Stimulated activated effector memory CD8-positive, alpha-beta T cell treated with anti-CD3 and anti-CD28 coated beads, Interleukin-12 subunit alpha, Interleukin-12 subunit beta, amount 100 ng/mL, for 72 hours (primary cell): ENCODE measurements around the gene ATF6.
"Not testable (repeated sequence)": the region's sequence is repeated elsewhere in the genome, so short reads cannot be mapped to it uniquely, and the experiment has no call there.

ENCODE experiments used
- ATAC-seq: fragments of 150-1000 bp; cut with Tn5 transposase; 2 replicates; pipeline ENCODE4 v1.10.0; 2021
- DNase-seq, 2 donors: peaks; one replicate each; pipeline ENCODE4 v3.0.0; 2021 to 2022; ENCODE audit warnings: low spot score in 2 of 2
- H3K27ac Mint-ChIP-seq: one replicate; pipeline ENCODE4 v1.8.0; 2022; ENCODE audit warnings: mild to moderate bottlenecking, mixed read lengths
- H3K36me3 Mint-ChIP-seq: one replicate; pipeline ENCODE4 v1.8.0; 2022; ENCODE audit warnings: mild to moderate bottlenecking, mixed read lengths
- H3K4me1 Mint-ChIP-seq: one replicate; pipeline ENCODE4 v1.8.0; 2022; ENCODE audit warnings: mixed read lengths
- H3K4me3 Mint-ChIP-seq: one replicate; pipeline ENCODE4 v1.8.0; 2022; ENCODE audit warnings: mild to moderate bottlenecking, mixed read lengths
- H3K9me3 Mint-ChIP-seq: one replicate; pipeline ENCODE4 v1.8.0; 2022; ENCODE audit warnings: mixed read lengths

Gene ATF6

GRCh38 chr1:161749509-161750407, 16.4 kb upstream of the ATF6 start, which contains the start of gene DUSP12:
Gene DUSP12 (plus strand): TSS chr1:161749786. CDS start chr1:161749802, 16 bp downstream.
- peaks cover 5% of the 10 kb centered on the region for H3K9me3 Mint-ChIP-seq
- peak; percentile 97 for ATAC-seq
- DNase-seq = peak; percentile 73 to 92
- H3K4me1 Mint-ChIP-seq = peaks cover 47% of the 10 kb centered on the region
- H3K4me3 Mint-ChIP-seq = peak within 1 kb of the TSS; percentile 96
- peaks cover 61% of the 10 kb centered on the region for H3K36me3 Mint-ChIP-seq
- peak within 1 kb of the TSS; percentile 97 for H3K27ac Mint-ChIP-seq

- H3K36me3 Mint-ChIP-seq = peaks cover 25% of the 10 kb centered on the region
- no peak overlapping the region for H3K27ac Mint-ChIP-seq
- H3K9me3 Mint-ChIP-seq = no peaks in the 10 kb centered on the region
- ATAC-seq = peak; percentile 50
- no peak for DNase-seq
- peak overlapping the region; percentile 38 for H3K4me3 Mint-ChIP-seq
- peaks cover 24% of the 10 kb centered on the region for H3K4me1 Mint-ChIP-seq
Measured at GRCh38 chr1:161763522-161764098, 2.5 kb upstream of the ATF6 start.

- H3K4me3 Mint-ChIP-seq = no peak overlapping the region
- H3K9me3 Mint-ChIP-seq = no peaks in the 10 kb centered on the region
- H3K4me1 Mint-ChIP-seq = peaks cover 28% of the 10 kb centered on the region
- no peak overlapping the region for H3K27ac Mint-ChIP-seq
- ATAC-seq = no peak
- no peak for DNase-seq
- peaks cover 21% of the 10 kb centered on the region for H3K36me3 Mint-ChIP-seq
Measured at GRCh38 chr1:161768461-161768860, 2.3 kb downstream of the ATF6 start.

GRCh38 chr1:161768986-161769672, 3.0 kb downstream of the ATF6 start:
- no peak overlapping the region for H3K27ac Mint-ChIP-seq
- no peaks in the 10 kb centered on the region for H3K9me3 Mint-ChIP-seq
- H3K4me3 Mint-ChIP-seq = no peak overlapping the region
- DNase-seq = no peak
- H3K4me1 Mint-ChIP-seq = peaks cover 23% of the 10 kb centered on the region
- peaks cover 21% of the 10 kb centered on the region for H3K36me3 Mint-ChIP-seq
- no peak for ATAC-seq

GRCh38 chr1:161769673-161770045, 3.5 kb downstream of the ATF6 start:
- not testable (repeated sequence) for H3K27ac Mint-ChIP-seq, H3K9me3 Mint-ChIP-seq, DNase-seq, H3K4me3 Mint-ChIP-seq, ATAC-seq
- H3K36me3 Mint-ChIP-seq = peaks cover 21% of the 10 kb centered on the region
- H3K4me1 Mint-ChIP-seq = peaks cover 23% of the 10 kb centered on the region

- Mint-ChIP-seq H3K9me3 (no peaks in the 10 kb centered on the region), H3K36me3 (peaks cover 21% of the 10 kb centered on the region), H3K4me3 (no peak overlapping the region), H3K27ac (no peak overlapping the region), H3K4me1 (peaks cover 23% of the 10 kb centered on the region)
- ATAC-seq (no peak), DNase-seq (no peak)
Measured at GRCh38 chr1:161770250-161770649, 4.1 kb downstream of the ATF6 start.

GRCh38 chr1:161771161-161771560, 5.0 kb downstream of the ATF6 start:
- no peak overlapping the region for H3K27ac Mint-ChIP-seq
- DNase-seq = no peak
- ATAC-seq = no peak
- no peak overlapping the region for H3K4me3 Mint-ChIP-seq
- H3K9me3 Mint-ChIP-seq = no peaks in the 10 kb centered on the region
- H3K36me3 Mint-ChIP-seq = peaks cover 18% of the 10 kb centered on the region
- H3K4me1 Mint-ChIP-seq = peaks cover 23% of the 10 kb centered on the region

- peaks cover 13% of the 10 kb centered on the region for H3K36me3 Mint-ChIP-seq
- H3K9me3 Mint-ChIP-seq = no peaks in the 10 kb centered on the region
- no peak overlapping the region for H3K4me3 Mint-ChIP-seq
- DNase-seq (no peak), ATAC-seq (no peak)
- no peak overlapping the region for H3K27ac Mint-ChIP-seq
- H3K4me1 Mint-ChIP-seq = peaks cover 16% of the 10 kb centered on the region
Measured at GRCh38 chr1:161771973-161772372, 5.9 kb downstream of the ATF6 start.

- Mint-ChIP-seq H3K9me3 (no peaks in the 10 kb centered on the region), H3K4me1 (peaks cover 14% of the 10 kb centered on the region), H3K36me3 (peaks cover 13% of the 10 kb centered on the region), H3K4me3 (no peak overlapping the region), H3K27ac (no peak overlapping the region)
- peak; percentile 16 for ATAC-seq
- no peak for DNase-seq
Measured at GRCh38 chr1:161772397-161772796, 6.3 kb downstream of the ATF6 start.

GRCh38 chr1:161773791-161774190, 7.7 kb downstream of the ATF6 start:
- no peak overlapping the region for H3K4me3 Mint-ChIP-seq
- H3K9me3 Mint-ChIP-seq = no peaks in the 10 kb centered on the region
- DNase-seq (no peak), ATAC-seq (no peak)
- no peak overlapping the region for H3K27ac Mint-ChIP-seq
- peaks cover 4% of the 10 kb centered on the region for H3K36me3 Mint-ChIP-seq
- H3K4me1 Mint-ChIP-seq = peaks cover 6% of the 10 kb centered on the region

GRCh38 chr1:161777261-161777660, 11.1 kb downstream of the ATF6 start:
- H3K9me3 Mint-ChIP-seq = no peaks in the 10 kb centered on the region
- DNase-seq (no peak), ATAC-seq (no peak)
- H3K36me3 Mint-ChIP-seq = peaks cover 36% of the 10 kb centered on the region
- H3K27ac Mint-ChIP-seq = no peak overlapping the region
- no peaks in the 10 kb centered on the region for H3K4me1 Mint-ChIP-seq
- no peak overlapping the region for H3K4me3 Mint-ChIP-seq

- H3K4me1 Mint-ChIP-seq = no peaks in the 10 kb centered on the region
- no peak overlapping the region for H3K27ac Mint-ChIP-seq
- DNase-seq (no peak), ATAC-seq (no peak)
- no peak overlapping the region for H3K4me3 Mint-ChIP-seq
- no peaks in the 10 kb centered on the region for H3K9me3 Mint-ChIP-seq
- H3K36me3 Mint-ChIP-seq = peaks cover 49% of the 10 kb centered on the region
Measured at GRCh38 chr1:161778522-161778921, 12.4 kb downstream of the ATF6 start.

- Mint-ChIP-seq H3K9me3 (no peaks in the 10 kb centered on the region), H3K27ac (no peak overlapping the region), H3K36me3 (peaks cover 58% of the 10 kb centered on the region), H3K4me1 (no peaks in the 10 kb centered on the region), H3K4me3 (no peak overlapping the region)
- no peak for DNase-seq
- ATAC-seq = no peak
Measured at GRCh38 chr1:161779393-161779792, 13.3 kb downstream of the ATF6 start.

GRCh38 chr1:161781995-161782394, 15.9 kb downstream of the ATF6 start:
- peaks cover 84% of the 10 kb centered on the region for H3K36me3 Mint-ChIP-seq
- peak overlapping the region; percentile 30 for H3K27ac Mint-ChIP-seq
- H3K4me3 Mint-ChIP-seq = no peak overlapping the region
- no peaks in the 10 kb centered on the region for H3K4me1 Mint-ChIP-seq
- ATAC-seq (no peak), DNase-seq (no peak)
- no peaks in the 10 kb centered on the region for H3K9me3 Mint-ChIP-seq

GRCh38 chr1:161782886-161783285, 16.8 kb downstream of the ATF6 start:
- Mint-ChIP-seq H3K27ac (no peak overlapping the region), H3K4me1 (no peaks in the 10 kb centered on the region), H3K4me3 (no peak overlapping the region), H3K36me3 (peaks cover 92% of the 10 kb centered on the region), H3K9me3 (no peaks in the 10 kb centered on the region)
- DNase-seq (no peak), ATAC-seq (peak; percentile 74)
